Gastrocnemius medialis (tissue), 4 donors: ENCODE measurements around the gene MAPKAP1.

Source experiments
- CTCF ChIP-seq, 5 experiments: fragments of 450-650 bp in 3 of 5; fragments of 200-600 bp in 2 of 5; sonication (generic) in 2 of 5; IDR thresholded peaks in 4 of 5; conservative IDR thresholded peaks in 1 of 5; 1 replicate in 4 of 5; 2 replicates in 1 of 5; pipeline ENCODE4 v1.5.1; 2016 to 2019; ENCODE audit warnings: antibody characterized with exemption in 5 of 5, mild to moderate bottlenecking in 3 of 5, moderate library complexity in 3 of 5
- POLR2A ChIP-seq, 2 donors: fragments of 450-650 bp; IDR thresholded peaks; one replicate each; pipeline ENCODE4 v1.6.1; 2017; ENCODE audit warnings: antibody characterized with exemption in 2 of 2, mild to moderate bottlenecking in 2 of 2, moderate library complexity in 2 of 2

GRCh38 chr9:125472562-125472925, 234.5 kb downstream of the MAPKAP1 start:
- TF ChIP-seq CTCF (IDR thresholded peaks at IDR 0.05 in 4 of 5, conservative IDR thresholded peaks at IDR 0.05 in 1 of 5) (no peak), POLR2A (IDR thresholded peaks at IDR 0.05) (no peak)
